ENCODE data around the gene PEX11G.
A peak's percentile ranks its signal among the peaks of the same experiment; 100 is the strongest.

The PEX11G gene

GRCh38 chr19:7528522-7529245 is 39.8 kb upstream of the PEX11G start:
- H3K27me3 ChIP-seq (ENCODE audit: control insufficient read depth, insufficient read depth, low read length, poor library complexity, severe bottlenecking) = no peaks in the 10 kb centered on the region
- H3K4me1 ChIP-seq (ENCODE audit: control insufficient read depth, insufficient read depth, low read length) = no peaks in the 10 kb centered on the region
- 93 to 94% methylated on average over 32 of the region's 32 CpGs for WGBS, 2 experiments
- peaks cover 6% of the 10 kb centered on the region for H3K36me3 ChIP-seq (ENCODE audit: control insufficient read depth, insufficient read depth, low read length)
- H3K9me3 ChIP-seq (ENCODE audit: control insufficient read depth, low read length) = no peaks in the 10 kb centered on the region
- no peak overlapping the region for H3K27ac ChIP-seq (ENCODE audit: insufficient read depth, low read depth, low read length, poor library complexity, severe bottlenecking)
- no peak overlapping the region for H3K4me3 ChIP-seq (ENCODE audit: insufficient read depth, low read depth, low read length)

- WGBS, 2 experiments = 93 to 95% methylated on average over 7 of the region's 7 CpGs
These were observed 39.3 kb upstream of the PEX11G start for GRCh38 chr19:7528192-7528519.

GRCh38 chr19:7527516-7528191 is 38.8 kb upstream of the PEX11G start:
- WGBS, 2 experiments = 91 to 92% methylated on average over 25 of the region's 25 CpGs
- peaks cover 6% of the 10 kb centered on the region for H3K36me3 ChIP-seq (ENCODE audit: control insufficient read depth, insufficient read depth, low read length)
- H3K4me3 ChIP-seq (ENCODE audit: insufficient read depth, low read depth, low read length) = no peak overlapping the region
- H3K4me1 ChIP-seq (ENCODE audit: control insufficient read depth, insufficient read depth, low read length) = peaks cover 4% of the 10 kb centered on the region
- no peaks in the 10 kb centered on the region for H3K9me3 ChIP-seq (ENCODE audit: control insufficient read depth, low read length)
- no peaks in the 10 kb centered on the region for H3K27me3 ChIP-seq (ENCODE audit: control insufficient read depth, insufficient read depth, low read length, poor library complexity, severe bottlenecking)
- H3K27ac ChIP-seq (ENCODE audit: insufficient read depth, low read depth, low read length, poor library complexity, severe bottlenecking) = no peak overlapping the region

More at GRCh38 chr19:7528192-7528519, 39.3 kb upstream of the PEX11G start:
- no peak overlapping the region for H3K27ac ChIP-seq (ENCODE audit: insufficient read depth, low read depth, low read length, poor library complexity, severe bottlenecking)
- H3K4me1 ChIP-seq (ENCODE audit: control insufficient read depth, insufficient read depth, low read length) = peaks cover 3% of the 10 kb centered on the region
- peaks cover 6% of the 10 kb centered on the region for H3K36me3 ChIP-seq (ENCODE audit: control insufficient read depth, insufficient read depth, low read length)
- no peaks in the 10 kb centered on the region for H3K9me3 ChIP-seq (ENCODE audit: control insufficient read depth, low read length)
- no peak overlapping the region for H3K4me3 ChIP-seq (ENCODE audit: insufficient read depth, low read depth, low read length)
- H3K27me3 ChIP-seq (ENCODE audit: control insufficient read depth, insufficient read depth, low read length, poor library complexity, severe bottlenecking) = no peaks in the 10 kb centered on the region

- H3K9me3 ChIP-seq (ENCODE audit: control insufficient read depth, low read length) = no peaks in the 10 kb centered on the region
- no peaks in the 10 kb centered on the region for H3K27me3 ChIP-seq (ENCODE audit: control insufficient read depth, insufficient read depth, low read length, poor library complexity, severe bottlenecking)
- no peak overlapping the region for H3K27ac ChIP-seq (ENCODE audit: insufficient read depth, low read depth, low read length, poor library complexity, severe bottlenecking)
- no peak overlapping the region for H3K4me3 ChIP-seq (ENCODE audit: insufficient read depth, low read depth, low read length)
- WGBS, 2 experiments = 93 to 94% methylated on average over 31 of the region's 31 CpGs
- peaks cover 6% of the 10 kb centered on the region for H3K36me3 ChIP-seq (ENCODE audit: control insufficient read depth, insufficient read depth, low read length)
- H3K4me1 ChIP-seq (ENCODE audit: control insufficient read depth, insufficient read depth, low read length) = peaks cover 8% of the 10 kb centered on the region
These were observed 37.5 kb upstream of the PEX11G start for GRCh38 chr19:7526059-7526929.

DNA sequence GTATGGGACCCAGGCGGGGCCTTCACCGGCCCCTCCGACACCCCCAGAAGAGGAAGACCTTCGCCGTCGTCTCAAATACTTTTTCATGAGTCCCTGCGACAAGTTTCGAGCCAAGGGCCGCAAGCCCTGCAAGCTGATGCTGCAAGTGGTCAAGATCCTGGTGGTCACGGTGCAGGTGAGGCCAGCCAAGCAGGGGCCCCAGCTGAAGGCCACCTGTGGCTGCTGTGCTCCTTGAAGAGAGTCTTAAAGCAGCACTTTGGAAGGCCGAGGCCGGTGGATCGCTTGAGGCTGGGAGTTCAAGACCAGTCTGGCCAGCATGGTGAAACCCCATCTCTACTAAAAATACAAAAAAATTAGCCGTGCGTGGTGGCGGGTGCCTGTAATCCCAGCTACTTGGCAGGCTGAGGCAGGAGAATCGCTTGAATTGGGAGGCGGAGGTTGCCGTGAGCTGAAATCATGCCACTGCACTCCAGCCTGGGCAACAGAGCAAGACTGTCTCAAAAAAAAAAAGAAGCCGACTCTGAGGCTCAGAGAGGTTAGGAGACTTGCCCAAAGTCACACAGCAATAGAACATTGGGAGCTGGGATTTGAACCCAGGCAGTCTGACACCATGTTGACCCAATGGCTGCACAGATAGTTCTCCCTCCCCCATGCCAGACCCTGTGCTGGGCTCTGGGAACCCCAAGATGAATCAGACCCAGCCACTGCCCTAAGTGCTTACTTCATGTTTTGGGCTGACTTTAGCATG is 36.3 kb upstream of the PEX11G start:
- Histone ChIP-seq H3K9me3 (ENCODE audit: control insufficient read depth, low read length) (no peaks in the 10 kb centered on the region), H3K36me3 (ENCODE audit: control insufficient read depth, insufficient read depth, low read length) (peaks cover 5% of the 10 kb centered on the region)

DNA sequence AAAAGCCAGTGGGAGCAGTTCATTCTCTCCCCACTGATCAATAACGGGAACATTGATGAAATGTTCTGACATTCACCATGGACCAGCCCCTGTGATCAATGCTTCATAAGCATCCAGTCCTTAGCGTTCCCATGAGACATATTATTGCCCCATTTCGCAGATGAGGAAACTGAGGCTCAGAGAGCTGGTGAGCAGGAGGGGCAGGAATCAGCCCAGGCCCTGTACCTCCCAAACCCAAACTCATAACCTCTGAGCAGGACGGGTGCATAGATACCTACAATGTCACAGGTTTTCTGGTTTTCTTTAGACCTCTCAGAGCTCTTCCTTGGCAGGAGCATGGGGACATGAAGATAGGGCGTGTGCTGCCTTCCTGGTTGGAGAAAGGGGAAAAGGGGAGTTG is 35.7 kb upstream of the PEX11G start:
- 86 to 94% methylated on average over 5 of the region's 5 CpGs for WGBS, 2 experiments
- H3K27ac ChIP-seq (ENCODE audit: insufficient read depth, low read depth, low read length, poor library complexity, severe bottlenecking) = no peak overlapping the region
- H3K27me3 ChIP-seq (ENCODE audit: control insufficient read depth, insufficient read depth, low read length, poor library complexity, severe bottlenecking) = no peaks in the 10 kb centered on the region
- H3K4me1 ChIP-seq (ENCODE audit: control insufficient read depth, insufficient read depth, low read length) = peaks cover 8% of the 10 kb centered on the region
- no peaks in the 10 kb centered on the region for H3K36me3 ChIP-seq (ENCODE audit: control insufficient read depth, insufficient read depth, low read length)
- H3K4me3 ChIP-seq (ENCODE audit: insufficient read depth, low read depth, low read length) = no peak overlapping the region
- no peaks in the 10 kb centered on the region for H3K9me3 ChIP-seq (ENCODE audit: control insufficient read depth, low read length)

More for the DNA sequence above, 36.3 kb upstream of the PEX11G start:
- Histone ChIP-seq H3K4me3 (ENCODE audit: insufficient read depth, low read depth, low read length) (no peak overlapping the region), H3K27me3 (ENCODE audit: control insufficient read depth, insufficient read depth, low read length, poor library complexity, severe bottlenecking) (no peaks in the 10 kb centered on the region), H3K4me1 (ENCODE audit: control insufficient read depth, insufficient read depth, low read length) (peaks cover 8% of the 10 kb centered on the region), H3K27ac (ENCODE audit: insufficient read depth, low read depth, low read length, poor library complexity, severe bottlenecking) (no peak overlapping the region)
- 93% methylated on average over 20 of the region's 20 CpGs for WGBS, 2 experiments

DNA sequence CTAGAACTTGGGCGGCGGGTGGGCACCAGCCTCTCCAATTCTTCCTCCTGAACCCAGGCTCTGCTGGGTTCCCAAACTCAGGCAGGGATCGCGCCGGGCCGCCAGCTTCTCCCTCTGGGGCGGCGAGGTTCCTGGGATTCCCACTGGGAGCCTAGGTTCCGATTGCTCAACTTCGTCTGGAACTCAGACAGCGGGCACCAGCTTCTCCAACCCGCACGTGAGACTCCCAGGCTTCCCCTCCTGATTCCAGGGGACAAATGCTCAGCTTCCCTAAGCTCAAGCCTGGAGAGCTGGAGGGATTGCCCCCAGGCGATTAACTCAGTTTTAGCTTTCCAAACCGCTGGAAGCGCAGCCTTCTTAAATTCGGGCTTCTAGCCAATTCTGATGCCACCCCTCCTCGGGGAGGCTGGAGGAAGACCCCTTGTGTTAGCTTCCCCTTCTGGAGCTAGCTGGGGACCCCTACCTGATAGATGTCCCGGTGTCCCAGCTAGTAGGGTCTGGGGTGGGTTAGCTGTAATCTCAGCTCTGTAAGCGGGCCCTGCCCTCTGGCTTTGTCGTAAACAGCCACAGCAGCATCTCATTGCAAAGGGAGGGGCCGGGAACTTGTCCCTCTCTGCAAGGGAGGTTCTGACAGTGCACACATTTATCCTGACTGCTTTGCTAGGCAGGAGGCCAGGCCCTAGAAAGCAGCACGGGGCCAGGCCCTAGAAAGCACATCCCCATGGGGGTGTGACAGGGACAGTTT is 34.3 kb upstream of the PEX11G start:
- Histone ChIP-seq H3K36me3 (ENCODE audit: control insufficient read depth, insufficient read depth, low read length) (no peaks in the 10 kb centered on the region), H3K9me3 (ENCODE audit: control insufficient read depth, low read length) (no peaks in the 10 kb centered on the region), H3K27me3 (ENCODE audit: control insufficient read depth, insufficient read depth, low read length, poor library complexity, severe bottlenecking) (no peaks in the 10 kb centered on the region), H3K27ac (ENCODE audit: insufficient read depth, low read depth, low read length, poor library complexity, severe bottlenecking) (no peak overlapping the region), H3K4me3 (ENCODE audit: insufficient read depth, low read depth, low read length) (peak overlapping the region; percentile 74), H3K4me1 (ENCODE audit: control insufficient read depth, insufficient read depth, low read length) (peaks cover 8% of the 10 kb centered on the region)
- WGBS, 2 experiments = 17 to 18% methylated on average over 23 of the region's 23 CpGs

GRCh38 chr19:7522072-7522922 is 33.5 kb upstream of the PEX11G start, which contains the start of gene MCOLN1:
TSS of gene MCOLN1 (plus strand) at chr19:7522624. CDS start at chr19:7522751, 127 bp downstream.
- no peaks in the 10 kb centered on the region for H3K27me3 ChIP-seq (ENCODE audit: control insufficient read depth, insufficient read depth, low read length, poor library complexity, severe bottlenecking)
- no peaks in the 10 kb centered on the region for H3K9me3 ChIP-seq (ENCODE audit: control insufficient read depth, low read length)
- 1% methylated on average over 65 of the region's 65 CpGs for WGBS, 2 experiments
- H3K36me3 ChIP-seq (ENCODE audit: control insufficient read depth, insufficient read depth, low read length) = no peaks in the 10 kb centered on the region
- H3K4me3 ChIP-seq (ENCODE audit: insufficient read depth, low read depth, low read length) = peak within 1 kb of the TSS; percentile 74
- H3K27ac ChIP-seq (ENCODE audit: insufficient read depth, low read depth, low read length, poor library complexity, severe bottlenecking) = no peak within 1 kb of the TSS
- H3K4me1 ChIP-seq (ENCODE audit: control insufficient read depth, insufficient read depth, low read length) = peaks cover 8% of the 10 kb centered on the region

Measured in ectodermal cell (in vitro differentiated cells).